Fibroblast of skin of right biceps (primary cell): ENCODE measurements around the gene RASAL2.

Source experiments
- DNase-seq: peaks from one replicate; pipeline ENCODE4 v3.0.0-alpha.2; 2013

The RASAL2 gene

GRCh38 chr1:178093951-178094738 is at the start of gene RASAL2:
Gene RASAL2, plus strand, starts transcription at chr1:178094104. Its CDS starts 389 bp downstream, at chr1:178094493.
- peak; percentile 60 for DNase-seq

GRCh38 chr1:178046591-178047270 is 47.2 kb upstream of the RASAL2 start:
- no peak for DNase-seq

GRCh38 chr1:178047403-178048093 is 46.4 kb upstream of the RASAL2 start:
- DNase-seq = no peak

GRCh38 chr1:178048426-178048825 is 45.5 kb upstream of the RASAL2 start:
- no peak for DNase-seq

- no peak for DNase-seq
Observed at GRCh38 chr1:178048883-178049282, 45.0 kb upstream of the RASAL2 start.

GRCh38 chr1:178050084-178050483 is 43.8 kb upstream of the RASAL2 start:
- no peak for DNase-seq

GRCh38 chr1:178051071-178051470 is 42.8 kb upstream of the RASAL2 start:
- DNase-seq = no peak

GRCh38 chr1:178052650-178053461 is 41.0 kb upstream of the RASAL2 start:
- DNase-seq = peak; percentile 69

GRCh38 chr1:178055093-178055492 is 38.8 kb upstream of the RASAL2 start:
- no peak for DNase-seq

GRCh38 chr1:178055779-178056471 is 38.0 kb upstream of the RASAL2 start:
- no peak for DNase-seq

GRCh38 chr1:178057141-178057765 is 36.7 kb upstream of the RASAL2 start:
- DNase-seq = no peak

GRCh38 chr1:178057912-178058534 is 35.9 kb upstream of the RASAL2 start:
- DNase-seq = peak; percentile 95

- peak; percentile 97 for DNase-seq
Observed at GRCh38 chr1:178060789-178061556, 32.9 kb upstream of the RASAL2 start.

- DNase-seq = no peak
Observed at GRCh38 chr1:178061620-178062019, 32.3 kb upstream of the RASAL2 start.

- no peak for DNase-seq
Observed at GRCh38 chr1:178064191-178064821, 29.6 kb upstream of the RASAL2 start.

GRCh38 chr1:178065250-178065649 is 28.7 kb upstream of the RASAL2 start:
- no peak for DNase-seq

- DNase-seq = no peak
Observed at GRCh38 chr1:178066296-178066907, 27.5 kb upstream of the RASAL2 start.

- no peak for DNase-seq
Observed at GRCh38 chr1:178066908-178067614, 26.8 kb upstream of the RASAL2 start.

GRCh38 chr1:178071811-178072210 is 22.1 kb upstream of the RASAL2 start:
- DNase-seq = no peak
